Astrocyte (in vitro differentiated cells and primary cell): ENCODE measurements around the gene CROCC. TPM values are rescaled to one million over a fixed set of nuclear protein-coding genes. Genes with fewer than 3 reads are reported as not detected.
"Not testable (repeated sequence)": the region's sequence is repeated elsewhere in the genome, so short reads cannot be mapped to it uniquely, and the experiment has no call there.

Experiments used
- DNase-seq: peaks from one replicate; pipeline ENCODE4 v3.0.0-alpha.2; 2010; ENCODE audit warnings: low read depth
- FAIRE-seq: peaks from 2 replicates; lab custom pipeline; 2011; peaks lifted over from hg19 to GRCh38; lab: Jason Lieb, UNC
- H2AFZ ChIP-seq: 2 replicates; pipeline ENCODE4 v1.6.0; 2012; ENCODE audit warnings: low read depth, low read length, inconsistent platforms
- H3K27ac ChIP-seq: 2 replicates; pipeline ENCODE4 v1.5.1; 2011; ENCODE audit warnings: low read depth, low read length, inconsistent platforms
- H3K27me3 ChIP-seq: 2 replicates; pipeline ENCODE4 v1.6.0; 2011; ENCODE audit warnings: low read length, inconsistent platforms; ENCODE audit not compliant: insufficient read depth
- H3K36me3 ChIP-seq: 2 replicates; pipeline ENCODE4 v1.5.1; 2011; ENCODE audit warnings: low read length, inconsistent platforms; ENCODE audit not compliant: insufficient read depth
- H3K4me1 ChIP-seq: 2 replicates; pipeline ENCODE4 v1.5.1; 2011; ENCODE audit warnings: low read length, inconsistent platforms; ENCODE audit not compliant: insufficient read depth
- H3K4me2 ChIP-seq: 2 replicates; pipeline ENCODE4 v1.6.0; 2012; ENCODE audit warnings: low read length, inconsistent platforms
- H3K4me3 ChIP-seq: 2 replicates; pipeline ENCODE4 v1.5.1; 2011; ENCODE audit warnings: low read depth, mild to moderate bottlenecking, low read length, inconsistent platforms; ENCODE audit not compliant: insufficient read depth
- H3K79me2 ChIP-seq: 2 replicates; pipeline ENCODE4 v1.6.0; 2012; ENCODE audit warnings: mild to moderate bottlenecking, low read length, inconsistent platforms; ENCODE audit not compliant: insufficient read depth
- H3K9ac ChIP-seq: 2 replicates; pipeline ENCODE4 v1.6.0; 2012; ENCODE audit warnings: mild to moderate bottlenecking, low read length, inconsistent platforms
- H3K9me3 ChIP-seq: 2 replicates; pipeline ENCODE4 v1.5.1; 2012; ENCODE audit warnings: low read depth, mild to moderate bottlenecking, low read length, inconsistent platforms; ENCODE audit not compliant: insufficient read depth
- H4K20me1 ChIP-seq: 2 replicates; pipeline ENCODE4 v1.6.0; 2012; ENCODE audit warnings: low read length, inconsistent platforms; ENCODE audit not compliant: insufficient read depth
- H3K27ac Mint-ChIP-seq: one replicate; pipeline ENCODE4 v1.8.0; 2021; ENCODE audit warnings: mild to moderate bottlenecking, mixed read lengths; ENCODE audit not compliant: unreplicated experiment
- H3K27me3 Mint-ChIP-seq: one replicate; pipeline ENCODE4 v1.8.0; 2021; ENCODE audit warnings: low read depth, mixed read lengths; ENCODE audit not compliant: unreplicated experiment
- H3K36me3 Mint-ChIP-seq: one replicate; pipeline ENCODE4 v1.8.0; 2021; ENCODE audit warnings: low read depth, mixed read lengths; ENCODE audit not compliant: unreplicated experiment
- H3K4me1 Mint-ChIP-seq: one replicate; pipeline ENCODE4 v1.8.0; 2021; ENCODE audit warnings: low read depth, mixed read lengths; ENCODE audit not compliant: unreplicated experiment
- H3K4me3 Mint-ChIP-seq: one replicate; pipeline ENCODE4 v1.8.0; 2021; ENCODE audit warnings: mild to moderate bottlenecking, moderate library complexity, mixed read lengths; ENCODE audit not compliant: unreplicated experiment
- H3K9me3 Mint-ChIP-seq: one replicate; pipeline ENCODE4 v1.8.0; 2021; ENCODE audit warnings: mild to moderate bottlenecking, mixed read lengths; ENCODE audit not compliant: unreplicated experiment
- CTCF ChIP-seq: IDR thresholded peaks from 2 replicates; pipeline ENCODE4 v1.5.1; 2011; ENCODE audit warnings: low read depth, mild to moderate bottlenecking, inconsistent platforms, low read length, moderate library complexity; ENCODE audit not compliant: insufficient read depth
- EZH2 ChIP-seq: IDR thresholded peaks from 2 replicates; pipeline ENCODE4 v1.6.1; 2012; ENCODE audit warnings: mild to moderate bottlenecking, low read length, inconsistent platforms; ENCODE audit not compliant: insufficient read depth
- total RNA-seq: library from RNA; stranded (reverse); gene quantifications from 2 replicates; pipeline ENCODE4 v1.2.1, GENCODE V29; 2021

The CROCC gene
- total RNA-seq, 1 donor from 2014 or later = 12.1 TPM

- H3K4me1 Mint-ChIP-seq, H3K27me3 Mint-ChIP-seq, H3K27ac ChIP-seq, H3K4me3 Mint-ChIP-seq, H4K20me1 ChIP-seq, H3K36me3 ChIP-seq, H3K4me2 ChIP-seq, H3K27ac Mint-ChIP-seq, FAIRE-seq, H3K79me2 ChIP-seq, H3K27me3 ChIP-seq, H3K4me1 ChIP-seq, H2AFZ ChIP-seq, H3K36me3 Mint-ChIP-seq, H3K9me3 ChIP-seq, H3K9me3 Mint-ChIP-seq, H3K4me3 ChIP-seq: not testable (repeated sequence)
- H3K9ac ChIP-seq = peak overlapping the region; percentile 35
- DNase-seq = peak; percentile 65
Measured at GRCh38 chr1:16949026-16949425, 27.3 kb downstream of the CROCC start.

GRCh38 chr1:16952376-16952775, 30.6 kb downstream of the CROCC start:
- not testable (repeated sequence) for H4K20me1 ChIP-seq, H2AFZ ChIP-seq, H3K36me3 ChIP-seq, H3K9me3 ChIP-seq, H3K27ac ChIP-seq, H3K27ac Mint-ChIP-seq, H3K4me1 Mint-ChIP-seq, H3K4me3 ChIP-seq, H3K9ac ChIP-seq, H3K9me3 Mint-ChIP-seq, H3K4me1 ChIP-seq, DNase-seq, H3K4me3 Mint-ChIP-seq, H3K36me3 Mint-ChIP-seq, H3K27me3 Mint-ChIP-seq, H3K79me2 ChIP-seq, H3K27me3 ChIP-seq, FAIRE-seq, H3K4me2 ChIP-seq

GRCh38 chr1:16954579-16954978, 32.8 kb downstream of the CROCC start:
- no peak overlapping the region for H3K27ac Mint-ChIP-seq
- Histone ChIP-seq H3K4me2 (no peak overlapping the region), H3K4me1 (no peaks in the 10 kb centered on the region), H3K27ac (no peak overlapping the region), H3K27me3 (no peaks in the 10 kb centered on the region), H3K36me3 (no peaks in the 10 kb centered on the region), H3K9me3 (no peaks in the 10 kb centered on the region), H2AFZ (no peak overlapping the region), H4K20me1 (no peaks in the 10 kb centered on the region), H3K4me3 (no peak overlapping the region), H3K9ac (no peak overlapping the region), H3K79me2 (no peaks in the 10 kb centered on the region)
- FAIRE-seq (no peak), DNase-seq (no peak)
- H3K4me1 Mint-ChIP-seq = no peaks in the 10 kb centered on the region
- H3K9me3 Mint-ChIP-seq = no peaks in the 10 kb centered on the region
- no peaks in the 10 kb centered on the region for H3K36me3 Mint-ChIP-seq
- H3K27me3 Mint-ChIP-seq = no peaks in the 10 kb centered on the region
- H3K4me3 Mint-ChIP-seq = no peak overlapping the region
- no peak for TF ChIP-seq CTCF
- TF ChIP-seq EZH2 = no peak

- Histone ChIP-seq H3K36me3 (no peaks in the 10 kb centered on the region), H3K79me2 (no peaks in the 10 kb centered on the region), H2AFZ (no peak overlapping the region), H4K20me1 (no peaks in the 10 kb centered on the region), H3K4me3 (no peak overlapping the region), H3K9me3 (no peaks in the 10 kb centered on the region), H3K9ac (no peak overlapping the region), H3K27ac (no peak overlapping the region), H3K4me2 (no peak overlapping the region), H3K27me3 (no peaks in the 10 kb centered on the region), H3K4me1 (no peaks in the 10 kb centered on the region)
- H3K4me3 Mint-ChIP-seq = no peak overlapping the region
- H3K27ac Mint-ChIP-seq = no peak overlapping the region
- H3K9me3 Mint-ChIP-seq = no peaks in the 10 kb centered on the region
- DNase-seq (no peak), FAIRE-seq (no peak)
- TF ChIP-seq CTCF = no peak
- TF ChIP-seq EZH2 = no peak
- H3K4me1 Mint-ChIP-seq = no peaks in the 10 kb centered on the region
- no peaks in the 10 kb centered on the region for H3K27me3 Mint-ChIP-seq
- no peaks in the 10 kb centered on the region for H3K36me3 Mint-ChIP-seq
Measured at GRCh38 chr1:16955186-16955585, 33.5 kb downstream of the CROCC start.
